Endometrium (tissue), 2 donors: ENCODE data around the gene EGFL8.
"Not testable (repeated sequence)": the region's sequence is repeated elsewhere in the genome, so short reads cannot be mapped to it uniquely, and the experiment has no call there.

Experiments used
- FAIRE-seq: peaks from 2 replicates; lab custom pipeline; 2012; peaks lifted over from hg19 to GRCh38; lab: Jason Lieb, UNC
- donor health status: control.
- donor health status: control.

The EGFL8 gene

DNA sequence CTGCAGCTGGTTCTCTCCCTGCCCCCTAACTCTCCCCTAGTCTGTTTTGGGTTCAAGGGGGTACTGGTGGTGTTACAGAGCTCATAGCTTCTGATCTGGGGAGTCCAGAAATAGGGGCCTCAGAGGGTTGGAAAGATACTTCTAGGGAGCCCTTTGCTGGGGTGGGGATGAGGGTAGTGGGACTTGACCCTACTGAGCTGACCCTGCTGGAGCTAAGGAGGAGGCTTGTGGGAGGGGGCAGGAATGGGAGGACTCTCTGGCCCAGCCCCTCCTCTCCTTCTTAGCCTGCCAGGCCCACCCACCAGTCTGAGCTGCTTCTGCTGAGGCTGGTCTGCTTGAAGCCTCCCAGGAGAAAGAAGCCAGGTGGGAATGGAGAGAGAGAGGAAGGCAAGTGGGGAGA lies at the start of gene EGFL8:
EGFL8 (plus strand) TSS at position 301 of the 400 bp plus-strand sequence. CDS start 1,571 bp downstream, outside the sequence.
- no peak for FAIRE-seq

DNA sequence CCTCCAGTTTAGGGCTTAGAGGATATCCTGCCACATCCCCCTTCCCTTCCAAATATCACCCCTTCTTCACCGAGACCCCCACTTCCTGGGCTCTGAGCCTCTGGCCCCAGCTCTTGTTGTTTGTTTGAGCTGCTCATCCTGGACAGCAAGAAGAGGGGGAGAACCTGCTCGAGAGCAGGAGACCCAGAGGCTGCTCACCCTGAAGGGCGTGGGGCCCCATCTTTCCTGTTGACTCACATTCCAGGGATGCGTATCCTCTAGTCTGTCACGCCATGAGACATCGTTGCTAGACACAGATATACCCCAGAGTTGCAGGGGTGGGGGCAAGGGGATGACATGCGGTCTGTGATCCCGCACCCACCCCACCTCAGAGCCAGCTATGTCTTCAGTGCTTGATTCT lies 49.6 kb upstream of the EGFL8 start:
- FAIRE-seq: no peak

DNA sequence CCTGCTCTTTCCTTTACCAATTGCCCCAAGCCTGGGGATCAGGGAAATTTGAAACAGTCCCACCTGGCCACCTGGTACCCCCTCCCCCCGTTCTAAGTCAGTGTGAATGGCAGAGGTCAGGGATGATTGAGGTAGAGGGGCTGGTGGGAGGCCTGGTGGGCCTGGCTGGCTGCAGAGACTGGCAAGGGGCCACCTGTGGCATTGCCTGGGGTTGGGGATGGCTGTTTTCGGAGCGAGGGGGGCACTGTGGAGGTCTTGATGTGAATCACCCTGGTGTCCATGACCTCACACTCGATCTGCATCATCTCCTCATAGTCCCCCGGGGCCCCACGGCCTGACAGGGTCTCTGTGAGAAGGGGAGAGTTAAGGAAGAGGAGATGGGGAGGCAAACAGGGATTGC lies 48.8 kb upstream of the EGFL8 start:
- FAIRE-seq: no peak

DNA sequence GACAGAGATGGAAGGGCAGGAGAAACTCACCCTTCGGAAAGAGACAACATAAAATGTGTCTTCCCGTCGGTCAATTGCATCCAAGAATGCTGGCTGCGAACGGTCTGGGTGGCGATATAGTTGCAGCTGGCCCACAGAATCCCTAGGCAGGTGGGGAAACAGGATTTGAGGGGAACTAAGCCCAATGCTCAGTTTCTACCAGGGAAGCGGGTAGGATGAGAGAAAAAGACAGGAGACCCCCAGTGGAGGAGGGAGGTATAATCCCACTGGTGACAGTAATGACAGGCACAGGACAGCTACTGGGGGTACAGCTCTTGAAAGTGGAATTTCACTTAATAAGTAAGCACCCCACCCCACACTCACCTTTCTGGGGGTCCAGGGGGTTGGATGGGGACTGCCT lies 47.7 kb upstream of the EGFL8 start:
- no peak for FAIRE-seq

DNA sequence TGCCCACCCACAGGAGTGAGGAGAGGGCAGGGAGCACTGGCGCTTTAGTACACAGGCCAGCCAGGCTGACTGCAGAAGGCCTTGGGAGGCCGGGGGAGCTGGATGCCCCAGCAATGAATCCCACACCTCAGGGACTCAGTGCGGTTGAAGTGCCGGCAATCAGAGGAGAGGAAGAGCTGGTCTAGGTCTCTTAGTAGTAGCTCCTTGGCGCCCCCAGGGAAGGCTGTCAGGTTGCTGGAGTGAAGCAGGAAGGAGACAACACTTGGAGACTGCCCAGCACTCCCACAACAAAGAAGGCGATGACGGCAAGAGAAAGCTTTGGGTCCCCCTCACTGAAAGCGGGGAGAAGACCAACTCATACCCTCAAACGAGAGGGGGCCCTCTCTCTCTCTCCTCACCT lies 46.9 kb upstream of the EGFL8 start:
- no peak for FAIRE-seq

DNA sequence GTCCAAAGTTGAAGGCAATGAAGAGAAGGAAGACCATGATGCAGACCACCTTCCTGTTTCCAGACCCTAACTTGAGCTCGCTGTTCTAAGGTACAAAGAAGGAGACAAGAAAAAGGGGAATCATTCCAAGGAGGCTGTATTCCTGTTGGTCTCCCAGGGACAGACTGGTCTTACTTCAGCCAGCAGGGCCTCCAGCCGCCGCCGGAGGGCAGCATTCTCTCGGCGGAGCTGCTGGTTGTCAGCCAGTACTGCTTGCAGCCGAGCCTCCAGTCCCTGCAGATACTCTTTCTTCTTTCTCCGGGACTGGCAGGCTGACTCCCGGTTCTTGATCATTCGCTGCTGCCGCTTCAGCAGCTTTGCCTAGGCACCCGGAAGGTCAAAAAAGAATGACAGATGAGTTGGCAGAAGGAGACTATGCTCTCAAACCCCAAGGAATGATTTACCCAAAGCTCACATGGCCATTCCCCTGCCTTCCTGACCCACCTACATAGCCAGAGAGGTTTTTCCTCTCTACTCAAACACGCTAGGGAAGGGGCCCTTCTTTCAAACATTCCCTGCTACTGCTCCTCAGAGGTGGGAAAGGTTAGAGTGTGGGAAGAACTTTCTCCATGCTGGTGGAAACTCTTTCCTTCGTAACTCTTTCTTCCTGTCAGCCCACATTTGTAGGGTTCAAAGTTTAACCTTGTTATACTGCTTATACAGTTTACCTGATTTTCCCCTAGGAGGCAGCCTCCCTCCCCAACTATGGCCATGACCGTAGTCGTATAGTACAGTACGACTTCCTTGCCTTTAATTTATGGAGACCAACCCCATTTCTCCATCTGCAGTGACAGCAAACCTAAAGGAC lies 45.4 kb upstream of the EGFL8 start:
- no peak for FAIRE-seq

DNA sequence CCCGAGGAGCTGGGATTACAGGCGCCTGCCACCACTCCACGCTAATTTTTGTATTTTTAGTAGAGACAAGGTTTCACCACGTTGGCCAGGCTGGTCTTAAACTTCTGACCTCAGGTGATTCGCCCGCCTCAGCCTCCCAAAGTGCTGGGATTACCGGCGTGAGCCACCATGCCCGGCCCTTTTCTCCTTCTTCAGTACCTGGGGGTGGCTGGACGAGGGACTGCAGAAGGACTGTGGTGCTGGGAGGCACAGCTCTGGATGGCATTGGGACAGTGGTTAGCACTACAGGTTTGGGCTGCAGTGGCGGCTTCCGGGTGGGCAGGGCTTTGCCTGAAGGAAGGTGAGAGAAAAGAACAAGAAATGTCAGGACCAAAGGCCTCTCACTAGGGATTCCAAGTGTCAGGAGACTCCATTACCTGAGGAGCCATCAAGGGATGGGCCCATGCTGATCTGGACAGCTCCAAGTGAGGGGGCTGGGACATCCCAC lies 43.8 kb upstream of the EGFL8 start:
- FAIRE-seq: no peak

DNA sequence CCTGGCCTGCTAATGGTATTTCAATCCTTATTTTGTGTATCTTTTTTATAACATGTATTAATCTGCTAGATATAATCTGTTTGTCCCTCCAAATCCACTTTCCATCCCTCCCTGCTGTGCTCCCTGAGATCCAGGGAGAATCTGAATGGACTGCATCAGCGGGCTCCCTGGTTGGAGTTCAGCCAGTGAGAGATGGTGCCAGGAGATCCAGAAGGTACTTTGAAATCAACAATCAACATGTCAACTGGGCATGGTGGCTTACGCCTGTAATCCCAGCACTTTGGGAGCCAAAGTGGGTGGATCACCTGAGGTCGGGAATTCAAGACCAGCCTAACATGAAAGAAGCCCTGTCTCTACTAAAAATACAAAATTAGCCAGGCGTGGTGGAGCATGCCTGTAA lies 40.7 kb upstream of the EGFL8 start:
- FAIRE-seq: no peak

DNA sequence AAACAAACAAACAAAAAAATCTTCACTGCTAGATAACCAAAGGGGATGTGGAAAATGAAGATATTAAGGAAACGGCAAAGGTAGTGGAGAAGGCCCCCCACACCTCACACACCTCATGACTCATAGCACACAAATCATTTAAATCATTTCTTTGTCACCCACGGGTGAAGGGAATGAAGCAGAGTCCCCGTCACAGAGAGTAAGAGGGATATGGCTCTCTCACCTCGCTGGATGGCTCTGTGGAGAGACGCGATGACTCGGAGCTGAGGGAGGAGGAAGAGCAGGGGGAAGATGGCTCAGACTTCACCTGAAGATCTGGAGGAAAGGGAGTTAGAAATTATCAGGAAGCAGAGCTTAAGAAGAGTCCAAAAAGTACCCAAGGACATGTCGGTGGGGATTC lies 37.5 kb upstream of the EGFL8 start:
- FAIRE-seq: no peak

DNA sequence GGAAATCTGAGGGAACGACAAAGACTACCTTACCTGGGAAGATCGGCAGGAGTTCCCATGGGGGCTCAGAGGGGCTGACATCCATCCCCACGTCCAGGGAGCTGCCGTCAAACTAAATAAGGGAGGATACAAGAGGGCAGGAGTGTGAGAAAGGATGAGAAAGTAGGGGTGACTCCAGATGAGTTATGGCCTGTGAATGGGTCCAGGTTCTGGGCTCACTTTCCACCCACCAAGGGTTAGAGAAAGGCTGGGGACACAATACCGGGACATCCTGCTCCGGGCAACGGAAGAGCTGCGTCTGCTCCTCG lies 37.0 kb upstream of the EGFL8 start:
- FAIRE-seq: no peak

DNA sequence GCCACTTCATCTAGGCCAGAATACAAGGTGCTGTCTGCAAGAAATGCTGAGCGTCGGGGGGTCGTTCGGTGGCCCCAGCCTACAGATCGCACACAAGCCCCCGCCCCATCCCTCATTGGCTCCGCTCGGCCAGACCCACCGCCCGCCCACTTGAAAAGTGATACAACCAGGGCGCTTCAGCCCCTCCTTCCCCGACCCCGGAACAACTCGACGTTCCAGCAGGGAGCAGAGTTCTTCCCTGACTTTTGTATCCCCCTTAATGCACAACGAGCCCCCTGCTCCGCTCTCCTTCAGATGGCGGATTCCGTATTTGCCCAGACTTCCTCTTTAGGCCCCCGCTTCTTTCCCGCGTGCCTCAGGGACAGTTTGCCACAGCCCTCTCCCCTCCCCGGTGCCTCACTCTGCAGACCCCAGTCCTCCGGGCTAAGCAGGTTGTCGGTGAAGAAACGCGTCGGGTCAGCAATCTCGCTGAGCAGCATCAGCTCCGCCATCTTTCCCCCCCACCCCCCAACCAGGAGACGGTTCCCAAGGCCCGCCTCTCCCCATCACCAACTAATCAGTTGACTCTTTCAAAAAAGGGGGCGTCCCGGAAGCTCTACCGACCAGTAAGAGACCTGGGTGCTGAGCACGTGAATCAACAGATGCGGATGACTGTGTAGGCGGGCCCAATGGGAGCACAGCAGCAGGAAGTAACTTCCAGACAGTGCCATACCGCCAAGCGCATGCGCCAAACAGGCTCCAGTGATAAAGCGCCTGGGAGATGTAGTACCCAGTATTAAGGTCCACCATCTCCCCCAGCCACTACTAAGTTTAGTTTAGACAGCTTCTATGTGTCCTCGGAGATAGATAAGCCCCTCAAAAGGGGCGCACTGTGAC lies 36.4 kb upstream of the EGFL8 start, which contains the start of gene ATF6B:
ATF6B (minus strand) TSS at position 530 of the 876 bp plus-strand sequence; CDS start at position 491, 39 bp downstream.
- FAIRE-seq: peak; percentile 72

DNA sequence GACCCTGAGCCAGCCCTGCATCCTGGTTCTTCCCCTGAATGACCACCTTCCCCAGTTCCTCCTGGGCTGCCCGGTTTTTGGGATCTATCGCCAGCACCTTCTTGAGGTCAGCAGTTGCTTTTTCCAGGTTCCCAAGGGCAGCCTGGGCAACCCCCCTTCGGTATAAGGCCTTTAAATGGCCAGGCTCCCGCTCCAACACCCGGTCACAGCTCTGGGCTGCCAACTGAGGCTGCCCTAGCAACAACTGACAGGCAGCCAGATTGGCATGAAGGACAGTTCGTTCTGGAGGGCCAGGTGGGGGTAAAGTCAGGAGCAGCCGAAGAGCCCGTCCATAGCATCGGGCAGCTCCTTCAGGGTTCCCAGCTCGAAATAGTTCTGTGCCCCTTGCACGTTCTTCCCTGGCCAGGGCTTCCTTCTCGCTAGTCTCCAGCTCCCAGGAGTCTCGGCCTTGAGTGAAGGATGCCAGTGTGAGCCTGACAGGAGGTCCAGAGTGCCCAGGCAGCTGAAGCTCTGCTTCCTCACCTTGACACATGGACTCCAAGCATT lies 35.6 kb upstream of the EGFL8 start:
- no peak for FAIRE-seq

DNA sequence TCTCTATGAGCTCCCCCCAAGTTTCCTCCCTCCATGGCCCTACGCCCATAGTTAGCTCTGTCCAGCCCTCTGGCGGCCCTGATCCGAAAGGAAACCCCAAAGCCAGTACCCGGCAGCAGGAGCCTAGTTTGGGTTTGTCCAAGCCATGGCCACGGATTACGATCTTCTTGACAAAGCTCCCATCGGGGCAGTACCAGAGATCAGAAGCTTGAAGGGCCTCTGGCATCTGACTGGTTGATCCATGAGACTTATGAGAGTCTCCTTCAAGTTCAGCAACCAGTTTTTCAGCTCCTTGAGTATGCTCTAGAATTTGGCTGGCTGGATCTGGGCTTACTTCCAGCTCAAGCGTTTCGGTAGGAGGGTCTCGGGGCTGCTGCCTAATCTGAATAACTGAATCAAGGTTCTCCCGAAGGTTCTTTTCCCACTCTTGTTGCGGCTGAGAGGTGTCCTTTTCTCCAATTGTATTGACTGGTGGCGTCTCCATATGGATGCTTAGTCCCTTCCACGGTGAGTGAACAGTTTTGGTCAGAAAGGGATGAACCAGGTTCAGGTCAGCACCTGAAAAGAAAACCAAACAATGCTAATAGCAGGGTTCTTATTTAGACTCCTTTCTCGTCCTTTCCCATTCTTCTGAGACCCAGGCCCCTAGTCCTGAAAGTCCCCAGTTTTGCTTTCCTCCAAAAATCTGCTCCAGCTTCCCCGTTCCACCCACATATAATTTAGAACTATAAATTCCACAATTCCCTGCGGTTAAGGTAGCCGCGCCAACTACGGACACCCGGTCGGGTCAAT lies 34.9 kb upstream of the EGFL8 start:
- FAIRE-seq: no peak

DNA sequence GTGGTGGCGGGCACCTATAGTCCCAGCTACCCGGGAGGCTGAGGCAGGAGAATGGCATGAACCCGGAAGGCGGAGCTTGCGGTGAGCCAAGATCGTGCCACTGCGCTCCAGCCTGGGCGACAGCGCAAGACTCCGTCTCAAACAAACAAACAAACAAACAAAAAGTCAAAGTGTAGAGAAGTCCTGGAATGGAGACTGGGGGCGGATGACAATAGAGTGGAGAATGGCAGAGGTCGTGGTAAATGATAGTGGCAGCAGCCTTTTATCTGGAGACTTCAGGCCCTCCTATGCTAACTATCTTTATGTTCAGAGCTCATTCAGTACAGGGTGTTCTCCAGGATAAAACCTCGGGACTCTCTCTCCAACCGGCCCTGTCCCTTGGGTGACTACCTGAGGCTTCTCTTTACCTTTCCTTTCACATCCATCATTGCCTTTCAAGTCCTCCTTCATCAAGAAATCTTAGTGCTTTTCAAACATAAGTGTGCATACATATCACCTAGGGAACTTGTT lies 32.9 kb upstream of the EGFL8 start:
- FAIRE-seq: no peak

DNA sequence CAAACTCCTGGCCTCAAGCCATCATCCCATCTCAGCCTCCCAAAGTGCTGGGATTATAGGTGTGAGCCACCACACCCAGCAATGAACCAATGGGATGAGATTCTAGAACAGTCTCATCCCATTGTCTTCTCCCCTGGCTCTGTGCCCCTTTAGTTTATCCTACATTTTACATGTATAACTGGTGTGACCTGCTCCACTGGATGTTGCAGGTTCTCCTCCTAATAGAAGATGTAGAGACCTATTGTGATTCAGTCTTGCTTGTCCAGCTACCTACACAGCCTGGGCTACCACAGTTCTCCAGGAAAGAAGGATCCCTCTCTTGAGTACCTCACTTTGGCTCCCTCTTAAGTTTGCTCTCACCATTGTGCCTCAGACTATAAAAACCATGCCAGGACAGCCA lies 32.3 kb upstream of the EGFL8 start:
- FAIRE-seq: no peak

DNA sequence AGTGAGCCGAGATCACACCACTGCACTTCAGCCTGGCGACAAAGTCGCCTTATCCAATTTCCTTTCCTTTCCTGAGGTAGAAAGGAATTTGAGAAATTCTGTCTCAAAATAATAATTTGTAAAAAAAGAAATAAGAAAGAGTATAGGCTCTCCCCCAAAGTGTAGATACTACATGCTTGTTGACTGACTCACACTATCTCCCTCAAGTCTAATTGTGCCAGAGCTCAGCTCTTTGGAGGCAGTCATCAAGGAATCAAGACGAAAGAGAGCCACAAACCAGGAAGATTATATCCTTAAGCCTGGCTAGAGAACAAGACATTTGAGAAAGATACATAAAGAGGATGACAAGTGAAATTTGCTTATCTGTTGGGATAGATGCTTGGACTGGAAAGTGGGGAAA lies 30.6 kb upstream of the EGFL8 start:
- FAIRE-seq: no peak

DNA sequence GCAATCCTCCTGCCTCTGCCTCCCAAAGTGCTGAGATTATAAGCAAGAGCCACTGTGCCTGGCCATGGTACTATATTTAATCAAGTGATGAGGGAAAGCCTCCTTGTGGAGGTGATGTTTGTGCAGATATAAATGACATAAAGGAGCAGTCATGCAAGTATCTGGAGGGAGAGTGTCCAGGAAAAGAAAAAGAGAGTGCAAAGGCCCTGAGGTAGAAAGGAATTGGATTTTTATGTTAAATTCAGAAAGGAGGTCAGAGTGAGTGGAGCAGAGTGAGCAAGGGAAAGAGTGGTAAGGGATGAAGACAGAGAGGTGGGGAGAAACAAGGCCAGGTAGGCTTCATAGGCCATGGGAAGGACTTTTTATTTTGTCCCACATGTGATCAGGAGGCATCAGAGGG lies 26.9 kb upstream of the EGFL8 start:
- FAIRE-seq: no peak

DNA sequence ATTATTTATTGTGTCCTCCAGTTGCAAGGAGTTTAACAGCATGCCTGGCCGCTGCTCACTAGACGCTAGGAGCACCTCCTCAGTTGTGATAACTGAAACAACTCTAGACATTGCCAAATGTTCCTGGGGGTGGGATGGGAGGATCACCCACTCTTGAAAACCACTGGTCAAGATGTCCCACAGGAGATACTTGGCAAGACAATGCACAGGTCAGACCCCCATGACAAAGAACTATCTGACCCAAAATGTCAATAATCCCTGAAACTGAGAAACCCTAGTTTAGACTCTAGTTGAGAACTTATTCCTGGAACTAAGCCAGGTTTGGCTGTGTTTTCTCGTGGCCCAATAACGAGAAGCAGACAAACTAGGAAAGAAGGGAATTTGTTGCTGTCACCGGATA lies 24.8 kb upstream of the EGFL8 start:
- FAIRE-seq: no peak

DNA sequence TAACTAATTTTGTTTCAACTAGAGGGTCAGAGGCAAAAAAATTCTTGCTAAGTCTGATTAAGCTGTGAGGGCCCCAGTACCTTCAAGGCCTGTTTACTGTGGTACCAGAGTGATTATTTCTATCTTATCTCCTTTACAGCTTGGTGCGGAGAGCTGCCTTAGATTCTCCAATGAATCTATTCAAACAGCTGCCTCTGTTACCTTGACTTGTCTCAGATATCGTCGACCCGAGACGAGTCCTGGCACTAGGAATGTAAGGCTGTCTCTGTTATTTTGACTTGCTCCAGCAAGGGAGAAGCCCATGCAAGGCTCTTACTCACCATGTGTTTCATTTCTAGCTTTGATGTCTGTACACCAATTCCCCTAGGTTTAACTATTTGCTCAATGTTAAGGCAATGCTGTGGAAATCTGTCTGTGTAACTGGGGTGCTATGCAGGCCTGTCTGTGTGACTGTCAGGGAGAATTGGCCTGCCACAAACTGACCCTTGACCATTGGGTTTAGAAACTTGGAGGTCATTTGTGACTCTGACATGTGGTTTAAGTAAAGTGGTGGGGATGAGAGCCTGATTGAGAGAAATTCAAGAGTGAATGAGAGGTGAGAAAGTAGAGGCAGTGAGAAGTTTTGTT lies 23.9 kb upstream of the EGFL8 start:
- FAIRE-seq: no peak

DNA sequence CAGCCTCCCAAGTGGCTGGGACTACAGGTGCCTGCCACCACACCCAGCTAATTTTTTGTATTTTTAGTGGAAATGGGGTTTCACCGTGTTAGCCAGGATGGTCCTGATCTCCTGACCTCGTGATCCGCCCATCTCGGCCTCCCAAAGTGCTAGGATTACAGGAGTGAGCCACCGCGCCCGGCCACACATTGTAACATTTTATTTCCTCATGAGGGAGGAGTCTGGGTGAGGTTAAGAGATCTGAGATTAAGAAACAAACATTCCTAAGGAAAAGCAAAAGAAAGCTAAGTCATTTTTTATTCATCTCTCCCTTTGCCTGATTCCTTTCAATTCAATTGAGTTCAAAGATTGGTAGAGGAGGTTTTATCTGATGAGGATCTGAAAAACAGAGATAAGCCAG lies 20.2 kb upstream of the EGFL8 start:
- FAIRE-seq: not testable (repeated sequence)

DNA sequence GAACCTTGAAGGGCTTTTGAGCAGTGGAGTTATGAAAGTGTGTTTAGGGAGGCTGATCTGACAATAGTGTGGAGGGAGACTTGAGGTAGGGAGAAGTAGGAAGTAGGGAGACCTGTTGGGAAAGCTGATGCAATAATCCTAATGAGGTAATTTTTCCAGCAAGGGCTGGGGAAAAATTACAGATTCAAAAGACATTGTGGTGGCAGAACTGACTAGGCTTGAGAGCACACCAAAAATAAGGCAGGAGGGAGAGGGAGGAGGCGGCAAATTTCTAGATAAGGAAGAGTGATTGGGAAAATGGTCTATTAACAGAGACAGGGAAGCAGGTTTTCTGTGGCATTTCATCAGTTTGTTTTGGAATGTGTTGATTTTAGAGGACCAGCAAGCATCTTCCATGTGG lies 18.1 kb upstream of the EGFL8 start:
- no peak for FAIRE-seq
